HEK293 (cell line): Measurements from ENCODE around the gene NSD1.

Experiments
- BCL11A ChIP-seq: fragments of 450-650 bp; formaldehyde crosslinking; IDR thresholded peaks from 2 replicates; pipeline ENCODE4 v1.5.1; 2016; ENCODE audit warnings: low read depth, missing biosample characterization, missing genetic modification characterization
- GLIS2 ChIP-seq: fragments of 450-650 bp; formaldehyde crosslinking; IDR thresholded peaks from 2 replicates; pipeline ENCODE4 v1.5.1; 2016; ENCODE audit warnings: missing biosample characterization, missing genetic modification characterization
- TCF7L2 ChIP-seq: IDR thresholded peaks from 2 replicates; pipeline ENCODE4 v1.6.1; 2011; ENCODE audit warnings: low read depth, mild to moderate bottlenecking, inconsistent platforms, low read length, moderate library complexity, borderline replicate concordance
- ZNF350 ChIP-seq: fragments of 450-650 bp; formaldehyde crosslinking; IDR thresholded peaks from 2 replicates; pipeline ENCODE4 v1.5.0; 2017; ENCODE audit warnings: missing biosample characterization, mild to moderate bottlenecking, missing genetic modification characterization
- ZNF530 ChIP-seq: fragments of 450-650 bp; formaldehyde crosslinking; IDR thresholded peaks from 2 replicates; pipeline ENCODE4 v1.5.1; 2016; ENCODE audit warnings: low read depth, missing biosample characterization, missing genetic modification characterization
- ZNF830 ChIP-seq: fragments of 450-650 bp; IDR thresholded peaks from 2 replicates; pipeline ENCODE4 v1.5.0; 2018; ENCODE audit warnings: missing biosample characterization, missing genetic modification characterization, low read depth, mild to moderate bottlenecking, moderate library complexity
- TF ChIP-seq, protein P1 (sequence below): fragments of 450-650 bp; IDR thresholded peaks from 2 replicates; pipeline ENCODE4 v1.5.1; 2018; ENCODE audit warnings: missing biosample characterization, missing genetic modification characterization
- TF ChIP-seq, protein P2 (sequence below): fragments of 450-650 bp; formaldehyde crosslinking; IDR thresholded peaks from 2 replicates; pipeline ENCODE4 v1.5.1; 2016; ENCODE audit warnings: missing biosample characterization, missing genetic modification characterization
- TF ChIP-seq, protein P3 (sequence below): fragments of 450-650 bp; formaldehyde crosslinking; IDR thresholded peaks from 2 replicates; pipeline ENCODE4 v1.5.1; 2016; ENCODE audit warnings: missing biosample characterization, missing genetic modification characterization, low read depth
- TF ChIP-seq, protein P4 (sequence below): fragments of 450-650 bp; formaldehyde crosslinking; IDR thresholded peaks from 2 replicates; pipeline ENCODE4 v1.5.1; 2016; ENCODE audit warnings: missing biosample characterization, missing genetic modification characterization
- TF ChIP-seq, protein P5 (sequence below): fragments of 450-650 bp; formaldehyde crosslinking; IDR thresholded peaks from 2 replicates; pipeline ENCODE4 v1.5.1; 2016; ENCODE audit warnings: missing biosample characterization, missing genetic modification characterization
- TF ChIP-seq, protein P6 (sequence below): fragments of 450-650 bp; formaldehyde crosslinking; IDR thresholded peaks from 2 replicates; pipeline ENCODE4 v1.5.1; 2016; ENCODE audit warnings: missing biosample characterization, missing genetic modification characterization

DNA sequence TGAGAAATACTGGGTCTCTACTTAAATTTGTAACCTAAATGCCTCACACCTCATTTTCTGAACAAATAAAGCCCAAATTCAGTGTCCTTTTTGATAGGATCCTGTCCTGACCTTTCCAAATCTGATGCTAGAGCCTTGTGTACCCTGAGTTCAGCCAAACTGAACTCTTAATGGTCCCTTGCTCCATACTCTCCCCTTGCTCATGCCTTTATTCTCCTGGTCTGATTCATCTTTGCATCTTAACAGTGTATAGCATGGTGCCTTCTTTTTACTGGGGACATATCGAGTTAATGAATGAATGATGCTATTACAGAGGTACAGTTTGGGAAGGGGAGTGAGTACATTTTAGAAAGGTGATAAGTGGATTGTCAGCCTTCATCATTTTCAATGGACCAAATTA is 9.2 kb downstream of the NSD1 start:
- TF ChIP-seq, protein P1, sequence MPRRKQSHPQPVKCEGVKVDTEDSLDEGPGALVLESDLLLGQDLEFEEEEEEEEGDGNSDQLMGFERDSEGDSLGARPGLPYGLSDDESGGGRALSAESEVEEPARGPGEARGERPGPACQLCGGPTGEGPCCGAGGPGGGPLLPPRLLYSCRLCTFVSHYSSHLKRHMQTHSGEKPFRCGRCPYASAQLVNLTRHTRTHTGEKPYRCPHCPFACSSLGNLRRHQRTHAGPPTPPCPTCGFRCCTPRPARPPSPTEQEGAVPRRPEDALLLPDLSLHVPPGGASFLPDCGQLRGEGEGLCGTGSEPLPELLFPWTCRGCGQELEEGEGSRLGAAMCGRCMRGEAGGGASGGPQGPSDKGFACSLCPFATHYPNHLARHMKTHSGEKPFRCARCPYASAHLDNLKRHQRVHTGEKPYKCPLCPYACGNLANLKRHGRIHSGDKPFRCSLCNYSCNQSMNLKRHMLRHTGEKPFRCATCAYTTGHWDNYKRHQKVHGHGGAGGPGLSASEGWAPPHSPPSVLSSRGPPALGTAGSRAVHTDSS (tag by site-specific recombination) = no peak
- TF ChIP-seq GLIS2 (tag by site-specific recombination) (no peak), TCF7L2 (no peak), ZNF830 (tag by site-specific recombination) (no peak), ZNF530 (tag by site-specific recombination) (no peak), BCL11A (tag by site-specific recombination) (no peak), ZNF350 (tag by site-specific recombination) (no peak)
- TF ChIP-seq, protein P2, sequence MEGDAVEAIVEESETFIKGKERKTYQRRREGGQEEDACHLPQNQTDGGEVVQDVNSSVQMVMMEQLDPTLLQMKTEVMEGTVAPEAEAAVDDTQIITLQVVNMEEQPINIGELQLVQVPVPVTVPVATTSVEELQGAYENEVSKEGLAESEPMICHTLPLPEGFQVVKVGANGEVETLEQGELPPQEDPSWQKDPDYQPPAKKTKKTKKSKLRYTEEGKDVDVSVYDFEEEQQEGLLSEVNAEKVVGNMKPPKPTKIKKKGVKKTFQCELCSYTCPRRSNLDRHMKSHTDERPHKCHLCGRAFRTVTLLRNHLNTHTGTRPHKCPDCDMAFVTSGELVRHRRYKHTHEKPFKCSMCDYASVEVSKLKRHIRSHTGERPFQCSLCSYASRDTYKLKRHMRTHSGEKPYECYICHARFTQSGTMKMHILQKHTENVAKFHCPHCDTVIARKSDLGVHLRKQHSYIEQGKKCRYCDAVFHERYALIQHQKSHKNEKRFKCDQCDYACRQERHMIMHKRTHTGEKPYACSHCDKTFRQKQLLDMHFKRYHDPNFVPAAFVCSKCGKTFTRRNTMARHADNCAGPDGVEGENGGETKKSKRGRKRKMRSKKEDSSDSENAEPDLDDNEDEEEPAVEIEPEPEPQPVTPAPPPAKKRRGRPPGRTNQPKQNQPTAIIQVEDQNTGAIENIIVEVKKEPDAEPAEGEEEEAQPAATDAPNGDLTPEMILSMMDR (tag by site-specific recombination) = no peak
- TF ChIP-seq, protein P3, sequence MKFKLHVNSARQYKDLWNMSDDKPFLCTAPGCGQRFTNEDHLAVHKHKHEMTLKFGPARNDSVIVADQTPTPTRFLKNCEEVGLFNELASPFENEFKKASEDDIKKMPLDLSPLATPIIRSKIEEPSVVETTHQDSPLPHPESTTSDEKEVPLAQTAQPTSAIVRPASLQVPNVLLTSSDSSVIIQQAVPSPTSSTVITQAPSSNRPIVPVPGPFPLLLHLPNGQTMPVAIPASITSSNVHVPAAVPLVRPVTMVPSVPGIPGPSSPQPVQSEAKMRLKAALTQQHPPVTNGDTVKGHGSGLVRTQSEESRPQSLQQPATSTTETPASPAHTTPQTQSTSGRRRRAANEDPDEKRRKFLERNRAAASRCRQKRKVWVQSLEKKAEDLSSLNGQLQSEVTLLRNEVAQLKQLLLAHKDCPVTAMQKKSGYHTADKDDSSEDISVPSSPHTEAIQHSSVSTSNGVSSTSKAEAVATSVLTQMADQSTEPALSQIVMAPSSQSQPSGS (tag by site-specific recombination) = no peak
- TF ChIP-seq, protein P4, sequence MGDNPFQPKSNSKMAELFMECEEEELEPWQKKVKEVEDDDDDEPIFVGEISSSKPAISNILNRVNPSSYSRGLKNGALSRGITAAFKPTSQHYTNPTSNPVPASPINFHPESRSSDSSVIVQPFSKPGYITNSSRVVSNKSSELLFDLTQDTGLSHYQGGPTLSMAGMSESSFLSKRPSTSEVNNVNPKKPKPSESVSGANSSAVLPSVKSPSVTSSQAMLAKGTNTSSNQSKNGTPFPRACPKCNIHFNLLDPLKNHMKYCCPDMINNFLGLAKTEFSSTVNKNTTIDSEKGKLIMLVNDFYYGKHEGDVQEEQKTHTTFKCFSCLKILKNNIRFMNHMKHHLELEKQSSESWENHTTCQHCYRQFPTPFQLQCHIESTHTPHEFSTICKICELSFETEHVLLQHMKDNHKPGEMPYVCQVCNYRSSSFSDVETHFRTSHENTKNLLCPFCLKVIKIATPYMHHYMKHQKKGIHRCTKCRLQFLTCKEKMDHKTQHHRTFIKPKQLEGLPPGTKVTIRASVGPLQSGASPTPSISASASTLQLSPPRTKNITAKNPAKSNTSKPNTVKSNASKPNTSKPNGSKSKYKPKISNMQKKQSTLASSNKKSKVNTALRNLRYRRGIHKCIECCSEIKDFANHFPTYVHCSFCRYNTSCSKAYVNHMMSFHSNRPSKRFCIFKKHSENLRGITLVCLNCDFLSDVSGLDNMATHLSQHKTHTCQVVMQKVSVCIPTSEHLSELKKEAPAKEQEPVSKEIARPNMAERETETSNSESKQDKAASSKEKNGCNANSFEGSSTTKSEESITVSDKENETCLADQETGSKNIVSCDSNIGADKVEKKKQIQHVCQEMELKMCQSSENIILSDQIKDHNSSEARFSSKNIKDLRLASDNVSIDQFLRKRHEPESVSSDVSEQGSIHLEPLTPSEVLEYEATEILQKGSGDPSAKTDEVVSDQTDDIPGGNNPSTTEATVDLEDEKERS (tag by site-specific recombination) = no peak
- TF ChIP-seq, protein P5, sequence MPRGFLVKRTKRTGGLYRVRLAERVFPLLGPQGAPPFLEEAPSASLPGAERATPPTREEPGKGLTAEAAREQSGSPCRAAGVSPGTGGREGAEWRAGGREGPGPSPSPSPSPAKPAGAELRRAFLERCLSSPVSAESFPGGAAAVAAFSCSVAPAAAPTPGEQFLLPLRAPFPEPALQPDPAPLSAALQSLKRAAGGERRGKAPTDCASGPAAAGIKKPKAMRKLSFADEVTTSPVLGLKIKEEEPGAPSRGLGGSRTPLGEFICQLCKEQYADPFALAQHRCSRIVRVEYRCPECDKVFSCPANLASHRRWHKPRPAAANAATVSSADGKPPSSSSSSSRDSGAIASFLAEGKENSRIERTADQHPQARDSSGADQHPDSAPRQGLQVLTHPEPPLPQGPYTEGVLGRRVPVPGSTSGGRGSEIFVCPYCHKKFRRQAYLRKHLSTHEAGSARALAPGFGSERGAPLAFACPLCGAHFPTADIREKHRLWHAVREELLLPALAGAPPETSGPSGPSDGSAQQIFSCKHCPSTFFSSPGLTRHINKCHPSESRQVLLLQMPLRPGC (tag by site-specific recombination) = no peak
- TF ChIP-seq, protein P6, sequence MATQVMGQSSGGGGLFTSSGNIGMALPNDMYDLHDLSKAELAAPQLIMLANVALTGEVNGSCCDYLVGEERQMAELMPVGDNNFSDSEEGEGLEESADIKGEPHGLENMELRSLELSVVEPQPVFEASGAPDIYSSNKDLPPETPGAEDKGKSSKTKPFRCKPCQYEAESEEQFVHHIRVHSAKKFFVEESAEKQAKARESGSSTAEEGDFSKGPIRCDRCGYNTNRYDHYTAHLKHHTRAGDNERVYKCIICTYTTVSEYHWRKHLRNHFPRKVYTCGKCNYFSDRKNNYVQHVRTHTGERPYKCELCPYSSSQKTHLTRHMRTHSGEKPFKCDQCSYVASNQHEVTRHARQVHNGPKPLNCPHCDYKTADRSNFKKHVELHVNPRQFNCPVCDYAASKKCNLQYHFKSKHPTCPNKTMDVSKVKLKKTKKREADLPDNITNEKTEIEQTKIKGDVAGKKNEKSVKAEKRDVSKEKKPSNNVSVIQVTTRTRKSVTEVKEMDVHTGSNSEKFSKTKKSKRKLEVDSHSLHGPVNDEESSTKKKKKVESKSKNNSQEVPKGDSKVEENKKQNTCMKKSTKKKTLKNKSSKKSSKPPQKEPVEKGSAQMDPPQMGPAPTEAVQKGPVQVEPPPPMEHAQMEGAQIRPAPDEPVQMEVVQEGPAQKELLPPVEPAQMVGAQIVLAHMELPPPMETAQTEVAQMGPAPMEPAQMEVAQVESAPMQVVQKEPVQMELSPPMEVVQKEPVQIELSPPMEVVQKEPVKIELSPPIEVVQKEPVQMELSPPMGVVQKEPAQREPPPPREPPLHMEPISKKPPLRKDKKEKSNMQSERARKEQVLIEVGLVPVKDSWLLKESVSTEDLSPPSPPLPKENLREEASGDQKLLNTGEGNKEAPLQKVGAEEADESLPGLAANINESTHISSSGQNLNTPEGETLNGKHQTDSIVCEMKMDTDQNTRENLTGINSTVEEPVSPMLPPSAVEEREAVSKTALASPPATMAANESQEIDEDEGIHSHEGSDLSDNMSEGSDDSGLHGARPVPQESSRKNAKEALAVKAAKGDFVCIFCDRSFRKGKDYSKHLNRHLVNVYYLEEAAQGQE = no peak
